Measurements from ENCODE around the gene PTPN14.

- no peak for TF ChIP-seq POLR2AphosphoS5 (IDR thresholded peaks at IDR 0.05; ENCODE audit: low read depth)
- no peak for TF ChIP-seq CTCF (conservative IDR thresholded peaks at IDR 0.05; ENCODE audit: low read depth in 2 of 2)
- no peak for TF ChIP-seq JUNB (IDR thresholded peaks at IDR 0.05; ENCODE audit: unreplicated experiment)
- no peak for TF ChIP-seq EZH2phosphoT487 (IDR thresholded peaks at IDR 0.05; ENCODE audit: unreplicated experiment)
- no peak for TF ChIP-seq EZH2 (IDR thresholded peaks at IDR 0.05; ENCODE audit: low read depth, unreplicated experiment)
- TF ChIP-seq REST (IDR thresholded peaks at IDR 0.05; ENCODE audit: unreplicated experiment) = no peak
- no peak for TF ChIP-seq CREB1 (CRISPR knock-in tag; IDR thresholded peaks at IDR 0.05; ENCODE audit: low read depth)
- TF ChIP-seq ZNF114 (CRISPR knock-in tag; IDR thresholded peaks at IDR 0.05) = no peak
- no peak for TF ChIP-seq ZNF462 (CRISPR knock-in tag; IDR thresholded peaks at IDR 0.05)
- no peak for TF ChIP-seq ETS1 (IDR thresholded peaks at IDR 0.05)
These were observed 220.2 kb downstream of the PTPN14 start for GRCh38 chr1:214331180-214331579.

All from GM23338 (cell line).